ENCODE data around the gene KCNK10. TPM values are rescaled to one million over a fixed set of nuclear protein-coding genes. Genes with fewer than 3 reads are reported as not detected.

KCNK10 gene
- total and polyA plus RNA-seq, 3 experiments from 2014 or later = not detected

GRCh38 chr14:88179716-88180115 lies 143.4 kb downstream of the KCNK10 start:
- Histone ChIP-seq H3K27ac (ENCODE audit: low read depth, low read length) (no peak overlapping the region), H3K27me3 (ENCODE audit: insufficient read depth, low read length, poor library complexity, severe bottlenecking) (no peaks in the 10 kb centered on the region), H3K36me3 (ENCODE audit: insufficient read depth, low read length) (no peaks in the 10 kb centered on the region), H3K4me1 (ENCODE audit: insufficient read depth, low read length) (no peaks in the 10 kb centered on the region), H3K4me3 (ENCODE audit: low read length) (no peak overlapping the region), H3K9me3 (ENCODE audit: low read length) (no peaks in the 10 kb centered on the region)
- POLR2A ChIA-PET = no interaction called here
- H3K9me3 Mint-ChIP-seq = no peaks in the 10 kb centered on the region
- H3K4me1 Mint-ChIP-seq = peaks cover 5 to 17% (median 7%) of the 10 kb centered on the region in 3 donors
- no peak for DNase-seq
- H3K36me3 Mint-ChIP-seq = no peaks in the 10 kb centered on the region
- CTCF ChIA-PET = interaction anchor here (1.8 to 2.8 kb wide), 3 partner anchors 10 to 234 kb away, joined by 6 to 9 read pairs (median 8); no protein-coding TSS in a partner anchor
- H3K27me3 Mint-ChIP-seq = peaks cover 0 to 2% of the 10 kb centered on the region in 2 donors
- peak overlapping the region in 1 of 8 donors; percentile 37 for H3K27ac Mint-ChIP-seq
- peak overlapping the region in 1 of 7 donors; percentile 45 for H3K4me3 Mint-ChIP-seq

GRCh38 chr14:88170333-88170732 lies 152.7 kb downstream of the KCNK10 start:
- H3K9me3 ChIP-seq (ENCODE audit: low read length) = no peaks in the 10 kb centered on the region
- H3K27me3 ChIP-seq (ENCODE audit: insufficient read depth, low read length, poor library complexity, severe bottlenecking) = no peaks in the 10 kb centered on the region
- Mint-ChIP-seq H3K4me1 (peaks cover 3 to 11% (median 7%) of the 10 kb centered on the region in 3 donors), H3K4me3 (no peak overlapping the region), H3K36me3 (peaks cover 0 to 7% (median 0%) of the 10 kb centered on the region in 3 donors), H3K27ac (no peak overlapping the region), H3K27me3 (peaks cover 8 to 27% of the 10 kb centered on the region in 2 donors), H3K9me3 (peaks cover 0 to 7% (median 5%) of the 10 kb centered on the region in 5 donors)
- ChIA-PET POLR2A (no interaction called here), CTCF (interaction anchor here (1.8 to 3.1 kb wide), 5 partner anchors 9 to 224 kb away, joined by 9 to 64 read pairs (median 22); partner anchors contain the start of gene GALC)
- no peaks in the 10 kb centered on the region for H3K4me1 ChIP-seq (ENCODE audit: insufficient read depth, low read length)
- H3K27ac ChIP-seq (ENCODE audit: low read depth, low read length) = no peak overlapping the region
- no peak for DNase-seq
- no peak overlapping the region for H3K4me3 ChIP-seq (ENCODE audit: low read length)
- no peaks in the 10 kb centered on the region for H3K36me3 ChIP-seq (ENCODE audit: insufficient read depth, low read length)

DNA sequence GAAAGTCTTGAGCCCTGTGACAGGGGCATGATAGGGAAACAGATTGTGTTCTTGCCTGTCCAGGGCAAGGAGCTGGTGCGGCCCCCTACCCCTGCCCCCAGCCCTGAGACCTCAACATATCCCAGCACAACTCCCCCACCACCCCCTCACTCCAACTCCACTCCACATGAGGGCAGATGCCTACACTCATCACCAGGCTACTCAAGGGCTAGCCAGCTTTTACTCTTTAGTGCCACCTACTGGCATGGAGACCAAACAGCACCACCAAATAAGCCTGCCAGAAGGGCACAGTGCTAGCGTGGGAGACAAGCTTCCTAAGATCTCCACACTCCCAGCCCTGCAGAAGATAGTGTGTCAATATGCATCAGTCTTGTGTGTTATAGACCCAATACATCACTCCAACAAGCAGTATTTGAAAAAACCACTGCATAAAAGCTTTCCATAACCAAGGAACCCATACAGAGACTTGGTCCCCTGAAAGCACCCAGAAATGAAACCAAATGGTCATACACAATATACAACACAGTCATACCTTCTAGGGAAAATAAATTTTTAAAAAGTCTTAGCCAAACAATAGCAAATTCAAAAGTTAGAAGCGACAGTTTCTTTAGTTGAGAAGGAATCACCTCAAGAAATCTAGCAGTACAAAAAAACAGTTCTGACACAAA lies 154.4 kb downstream of the KCNK10 start:
- POLR2A ChIA-PET = interaction anchor here (0.7 kb wide), 1 partner anchor 173 kb away, joined by 3 read pairs; no protein-coding TSS in a partner anchor

DNA sequence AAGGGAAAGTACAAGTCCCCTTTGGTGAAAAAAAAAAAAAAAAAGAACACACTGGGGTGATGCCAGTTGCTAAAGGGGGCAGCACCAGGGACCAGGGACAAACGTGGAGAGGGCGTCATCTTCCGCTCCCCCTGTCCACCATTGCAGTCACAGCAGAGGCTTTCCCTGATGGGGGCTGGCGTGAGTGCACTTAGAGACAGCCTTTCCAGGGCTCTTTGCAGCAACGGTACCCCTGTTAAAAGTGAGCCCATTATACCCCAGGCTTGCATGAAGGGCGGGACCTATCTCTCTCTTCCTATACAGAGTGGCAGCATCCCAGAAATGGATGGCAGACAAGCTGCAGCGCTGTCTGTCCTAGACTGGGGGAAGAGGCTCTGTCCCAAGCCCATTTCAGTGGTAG lies 155.0 kb downstream of the KCNK10 start:
- POLR2A ChIA-PET = interaction anchor here (0.7 kb wide), 1 partner anchor 173 kb away, joined by 3 read pairs; no protein-coding TSS in a partner anchor
- Mint-ChIP-seq H3K9me3 (peaks cover 0 to 7% (median 5%) of the 10 kb centered on the region in 5 donors), H3K4me1 (peaks cover 21 to 25% (median 24%) of the 10 kb centered on the region in 3 donors)

More for the DNA sequence above, 154.4 kb downstream of the KCNK10 start:
- no peaks in the 10 kb centered on the region for H3K4me1 ChIP-seq (ENCODE audit: insufficient read depth, low read length)
- H3K27ac ChIP-seq (ENCODE audit: low read depth, low read length) = no peak overlapping the region
- H3K27me3 ChIP-seq (ENCODE audit: insufficient read depth, low read length, poor library complexity, severe bottlenecking) = no peaks in the 10 kb centered on the region
- peaks cover 0 to 7% (median 0%) of the 10 kb centered on the region in 3 donors for H3K36me3 Mint-ChIP-seq
- H3K4me3 ChIP-seq (ENCODE audit: low read length) = no peak overlapping the region
- H3K9me3 Mint-ChIP-seq = peaks cover 0 to 7% (median 5%) of the 10 kb centered on the region in 5 donors
- H3K36me3 ChIP-seq (ENCODE audit: insufficient read depth, low read length) = no peaks in the 10 kb centered on the region
- H3K27ac Mint-ChIP-seq = peak overlapping the region in 3 of 8 donors; percentile 23 to 43 (median 37)
- H3K27me3 Mint-ChIP-seq = peaks cover 8 to 27% of the 10 kb centered on the region in 2 donors
- peak overlapping the region in 5 of 7 donors; percentile 41 to 74 (median 65) for H3K4me3 Mint-ChIP-seq
- DNase-seq = peak; percentile 29 to 72 (median 46)
- CTCF ChIA-PET = interaction anchor here (0.6 to 3.1 kb wide), 27 partner anchors 9 to 235 kb away, joined by 3 to 64 read pairs (median 5); partner anchors contain the start of gene GALC
- no peaks in the 10 kb centered on the region for H3K9me3 ChIP-seq (ENCODE audit: low read length)
- peaks cover 20 to 25% (median 22%) of the 10 kb centered on the region in 3 donors for H3K4me1 Mint-ChIP-seq

DNA sequence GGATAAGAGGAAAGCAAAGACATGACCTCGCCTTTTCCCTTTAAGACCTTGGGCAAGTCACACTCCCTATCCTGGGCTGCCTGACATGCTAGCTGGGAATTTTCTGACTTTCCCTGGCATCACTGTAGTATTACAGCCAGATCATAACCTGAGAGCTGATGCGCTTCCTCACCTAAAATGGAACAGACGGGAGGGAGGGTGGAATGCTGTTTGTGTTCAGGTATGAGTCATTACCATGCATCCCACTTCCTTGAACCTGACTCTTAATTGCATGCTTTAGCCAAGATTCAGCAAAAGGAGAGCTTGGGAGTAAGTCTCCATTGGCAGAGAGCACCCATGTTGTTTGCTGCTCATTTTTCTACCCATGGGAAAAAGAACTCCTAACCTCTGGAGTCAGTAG lies 156.5 kb downstream of the KCNK10 start:
- Mint-ChIP-seq H3K27ac (no peak overlapping the region), H3K36me3 (peaks cover 0 to 7% (median 0%) of the 10 kb centered on the region in 3 donors), H3K9me3 (peaks cover 0 to 7% (median 5%) of the 10 kb centered on the region in 5 donors), H3K4me3 (no peak overlapping the region), H3K27me3 (peaks cover 5 to 25% of the 10 kb centered on the region in 2 donors), H3K4me1 (peaks cover 21 to 25% (median 24%) of the 10 kb centered on the region in 3 donors)
- H3K4me1 ChIP-seq (ENCODE audit: insufficient read depth, low read length) = no peaks in the 10 kb centered on the region
- ChIA-PET CTCF (interaction anchor here (1.2 kb wide), 1 partner anchor 222 kb away, joined by 5 read pairs; no protein-coding TSS in a partner anchor), POLR2A (no interaction called here)
- H3K4me3 ChIP-seq (ENCODE audit: low read length) = no peak overlapping the region
- no peak for DNase-seq
- no peaks in the 10 kb centered on the region for H3K27me3 ChIP-seq (ENCODE audit: insufficient read depth, low read length, poor library complexity, severe bottlenecking)
- no peaks in the 10 kb centered on the region for H3K9me3 ChIP-seq (ENCODE audit: low read length)
- no peaks in the 10 kb centered on the region for H3K36me3 ChIP-seq (ENCODE audit: insufficient read depth, low read length)
- H3K27ac ChIP-seq (ENCODE audit: low read depth, low read length) = no peak overlapping the region

More for the DNA sequence above, 155.0 kb downstream of the KCNK10 start:
- DNase-seq = no peak
- no peak overlapping the region for H3K4me3 Mint-ChIP-seq
- H3K27ac Mint-ChIP-seq = peak overlapping the region in 1 of 8 donors; percentile 47
- H3K36me3 Mint-ChIP-seq = peaks cover 0 to 7% (median 0%) of the 10 kb centered on the region in 3 donors
- H3K36me3 ChIP-seq (ENCODE audit: insufficient read depth, low read length) = no peaks in the 10 kb centered on the region
- H3K4me3 ChIP-seq (ENCODE audit: low read length) = no peak overlapping the region
- no peaks in the 10 kb centered on the region for H3K4me1 ChIP-seq (ENCODE audit: insufficient read depth, low read length)
- peaks cover 8 to 27% of the 10 kb centered on the region in 2 donors for H3K27me3 Mint-ChIP-seq
- no peaks in the 10 kb centered on the region for H3K27me3 ChIP-seq (ENCODE audit: insufficient read depth, low read length, poor library complexity, severe bottlenecking)
- no peaks in the 10 kb centered on the region for H3K9me3 ChIP-seq (ENCODE audit: low read length)
- CTCF ChIA-PET = interaction anchor here (0.9 to 3.1 kb wide), 20 partner anchors 9 to 234 kb away, joined by 3 to 64 read pairs (median 5); partner anchors contain the start of gene GALC
- H3K27ac ChIP-seq (ENCODE audit: low read depth, low read length) = no peak overlapping the region

- CTCF ChIA-PET = interaction anchor here (1.1 kb wide), 1 partner anchor 220 kb away, joined by 5 read pairs; no protein-coding TSS in a partner anchor
- Mint-ChIP-seq H3K36me3 (peaks cover 0 to 3% (median 0%) of the 10 kb centered on the region in 3 donors), H3K4me3 (peak overlapping the region in 2 of 7 donors; percentile 21 to 37), H3K4me1 (peaks cover 21 to 25% (median 24%) of the 10 kb centered on the region in 3 donors), H3K9me3 (peaks cover 0 to 5% (median 3%) of the 10 kb centered on the region in 5 donors), H3K27me3 (peaks cover 5 to 18% of the 10 kb centered on the region in 2 donors), H3K27ac (peak overlapping the region in 4 of 8 donors; percentile 4 to 79 (median 56))
- DNase-seq = no peak
- Histone ChIP-seq H3K27me3 (ENCODE audit: insufficient read depth, low read length, poor library complexity, severe bottlenecking) (no peaks in the 10 kb centered on the region), H3K36me3 (ENCODE audit: insufficient read depth, low read length) (no peaks in the 10 kb centered on the region), H3K4me1 (ENCODE audit: insufficient read depth, low read length) (no peaks in the 10 kb centered on the region), H3K9me3 (ENCODE audit: low read length) (no peaks in the 10 kb centered on the region), H3K27ac (ENCODE audit: low read depth, low read length) (no peak overlapping the region), H3K4me3 (ENCODE audit: low read length) (no peak overlapping the region)
- POLR2A ChIA-PET = no interaction called here
Measured at GRCh38 chr14:88164906-88165534, 158.0 kb downstream of the KCNK10 start.

DNA sequence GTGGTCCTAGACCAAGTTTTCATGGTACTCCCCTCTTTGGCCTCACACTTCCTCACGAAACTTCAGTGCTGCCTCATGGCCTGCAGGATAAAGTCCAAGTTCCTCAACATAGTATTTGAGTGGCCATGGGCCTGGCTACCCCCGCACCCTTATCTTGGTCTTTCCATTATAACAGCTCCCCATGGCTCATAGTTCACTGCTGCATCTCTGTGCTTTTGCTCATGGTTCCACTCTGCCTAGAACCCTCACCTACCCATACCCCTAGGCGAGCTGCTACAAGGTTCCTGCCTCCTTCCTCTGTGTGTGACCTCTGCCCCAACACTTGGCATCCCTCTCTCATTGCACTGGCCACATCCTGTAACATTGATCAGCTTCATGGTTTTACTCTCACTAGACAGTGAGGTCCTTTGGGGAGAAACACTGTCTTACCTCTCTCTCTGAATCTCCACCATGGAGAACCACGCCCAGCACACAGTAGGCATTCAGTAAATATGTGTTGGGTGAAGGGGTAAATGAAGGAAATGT lies 159.3 kb downstream of the KCNK10 start:
- Mint-ChIP-seq H3K27ac (peak overlapping the region in 5 of 8 donors; percentile 0 to 63 (median 5)), H3K4me3 (peak overlapping the region in 1 of 7 donors; percentile 12), H3K4me1 (peaks cover 21 to 23% (median 23%) of the 10 kb centered on the region in 3 donors), H3K27me3 (peaks cover 5 to 21% of the 10 kb centered on the region in 2 donors), H3K9me3 (peaks cover 0 to 2% (median 0%) of the 10 kb centered on the region in 5 donors), H3K36me3 (peaks cover 0 to 6% (median 0%) of the 10 kb centered on the region in 3 donors)
- POLR2A ChIA-PET = no interaction called here
- Histone ChIP-seq H3K4me1 (ENCODE audit: insufficient read depth, low read length) (no peaks in the 10 kb centered on the region), H3K27me3 (ENCODE audit: insufficient read depth, low read length, poor library complexity, severe bottlenecking) (no peaks in the 10 kb centered on the region), H3K27ac (ENCODE audit: low read depth, low read length) (no peak overlapping the region), H3K4me3 (ENCODE audit: low read length) (no peak overlapping the region), H3K36me3 (ENCODE audit: insufficient read depth, low read length) (no peaks in the 10 kb centered on the region), H3K9me3 (ENCODE audit: low read length) (no peaks in the 10 kb centered on the region)
- CTCF ChIA-PET = interaction anchor here (0.5 kb wide), 1 partner anchor 218 kb away, joined by 3 read pairs; no protein-coding TSS in a partner anchor
- DNase-seq = no peak
